Keratinocyte (primary cell): Measurements from ENCODE around the gene MDH1B. TPM values are rescaled to one million over a fixed set of nuclear protein-coding genes. Genes with fewer than 3 reads are reported as not detected.
A peak's percentile ranks its signal among the peaks of the same experiment; 100 is the strongest.

Experiments used
- DNase-seq: peaks from one replicate; pipeline ENCODE4 v3.0.0-alpha.2; 2011; ENCODE audit warnings: low read depth, missing footprints, low spot score
- FAIRE-seq: peaks from 2 replicates; lab custom pipeline; 2011; peaks lifted over from hg19 to GRCh38; lab: Jason Lieb, UNC
- H2AFZ ChIP-seq: 2 replicates; pipeline ENCODE4 v1.6.0; 2012; ENCODE audit warnings: low read length, control low read depth, inconsistent platforms; ENCODE audit not compliant: control insufficient read depth
- H3K27ac ChIP-seq: 2 replicates; pipeline ENCODE4 v1.5.1; 2011; ENCODE audit warnings: low read length; ENCODE audit not compliant: control insufficient read depth, insufficient read depth
- H3K27me3 ChIP-seq: 3 replicates; pipeline ENCODE4 v1.6.0; 2011; ENCODE audit warnings: low read length; ENCODE audit not compliant: control insufficient read depth, insufficient read depth; ENCODE audit errors: extremely low read depth
- H3K36me3 ChIP-seq, 2 experiments: 2 replicates in 1 of 2; 3 replicates in 1 of 2; pipeline ENCODE4 v1.5.1; 2011; ENCODE audit warnings: low read length in 2 of 2, mild to moderate bottlenecking in 1 of 2; ENCODE audit not compliant: control insufficient read depth in 2 of 2, insufficient read depth in 2 of 2; ENCODE audit errors: extremely low read depth in 1 of 2
- H3K4me1 ChIP-seq: 3 replicates; pipeline ENCODE4 v1.5.1; 2011; ENCODE audit warnings: low read length; ENCODE audit not compliant: control insufficient read depth, insufficient read depth; ENCODE audit errors: extremely low read depth
- H3K4me2 ChIP-seq: 3 replicates; pipeline ENCODE4 v1.6.0; 2011; ENCODE audit warnings: low read depth, low read length; ENCODE audit not compliant: control insufficient read depth, insufficient read depth; ENCODE audit errors: extremely low read depth
- H3K4me3 ChIP-seq, 3 experiments: fragments of 200-600 bp in 1 of 3; sonication (generic) in 1 of 3; 2 replicates in 2 of 3; 3 replicates in 1 of 3; pipeline ENCODE4 v1.5.1; 2011 to 2016; ENCODE audit warnings: low read length in 3 of 3, mild to moderate bottlenecking in 3 of 3, control low read depth in 2 of 3, inconsistent platforms in 1 of 3, low read depth in 1 of 3, mixed read lengths in 1 of 3, mixed run types in 1 of 3, moderate library complexity in 1 of 3; ENCODE audit not compliant: control insufficient read depth in 2 of 3, insufficient read depth in 2 of 3; ENCODE audit errors: extremely low read depth in 1 of 3
- H3K79me2 ChIP-seq: 2 replicates; pipeline ENCODE4 v1.6.0; 2012; ENCODE audit warnings: low read length; ENCODE audit not compliant: control insufficient read depth, insufficient read depth
- H3K9ac ChIP-seq: 3 replicates; pipeline ENCODE4 v1.6.0; 2011; ENCODE audit warnings: low read length; ENCODE audit not compliant: control insufficient read depth, insufficient read depth; ENCODE audit errors: extremely low read depth
- H3K9me1 ChIP-seq: 3 replicates; pipeline ENCODE4 v1.6.0; 2011; ENCODE audit warnings: low read length; ENCODE audit not compliant: control insufficient read depth, insufficient read depth; ENCODE audit errors: extremely low read depth
- H3K9me3 ChIP-seq: 2 replicates; pipeline ENCODE4 v1.5.1; 2012; ENCODE audit warnings: low read depth, low read length; ENCODE audit not compliant: control insufficient read depth
- H4K20me1 ChIP-seq: 3 replicates; pipeline ENCODE4 v1.6.0; 2011; ENCODE audit warnings: low read length; ENCODE audit not compliant: control insufficient read depth, insufficient read depth; ENCODE audit errors: extremely low read depth
- CTCF ChIP-seq, 3 experiments: IDR thresholded peaks in 1 of 3; conservative IDR thresholded peaks in 1 of 3; optimal IDR thresholded peaks in 1 of 3; 2 replicates in 2 of 3; 3 replicates in 1 of 3; pipeline versions ENCODE3 to v1.5.1; 2011; ENCODE audit warnings: low read length in 3 of 3, mild to moderate bottlenecking in 3 of 3, moderate library complexity in 2 of 3, control low read depth in 1 of 3, inconsistent platforms in 1 of 3; ENCODE audit not compliant: insufficient read depth in 2 of 3; ENCODE audit errors: extremely low read depth in 1 of 3
- EZH2 ChIP-seq: IDR thresholded peaks from one replicate; pipeline ENCODE4 v1.6.1; 2012; ENCODE audit warnings: inconsistent platforms, mild to moderate bottlenecking, low read length, moderate library complexity
- dilution Hi-C: fragments of 300-500 bp; cut with MboI; formaldehyde crosslinking; loops from one replicate; pipeline ENCODE4 v1.7.0; 2020; ENCODE audit warnings: low sequenced_read_pairs; ENCODE audit not compliant: extremely low pct_ligation_motif_present
- polyA plus RNA-seq, 5 experiments: library from polyadenylated mRNA; depleted of rRNA in 3 of 5; stranded (reverse) in 3 of 5; stranded (forward) in 1 of 5; unstranded in 1 of 5; fragments of >200 nt; gene quantifications; 1 replicate in 1 of 5; 2 replicates in 3 of 5; 3 replicates in 1 of 5; pipeline versions ENCODE4 v1.2.1 to v1.2.3, GENCODE V29; 2011 to 2012; ENCODE audit warnings: missing spikeins in 2 of 5, low read depth in 1 of 5, low replicate concordance in 1 of 5

The MDH1B gene
- polyA plus RNA-seq, 1 donor (not counting 4 experiments of a cell fraction or from before 2014, with no cell fraction given) = 1.0 TPM

- Histone ChIP-seq H3K36me3 (no peaks in the 10 kb centered on the region), H2AFZ (no peak overlapping the region), H3K9me1 (no peaks in the 10 kb centered on the region), H3K79me2 (no peaks in the 10 kb centered on the region), H3K4me2 (no peak overlapping the region), H3K9ac (no peak overlapping the region), H3K27ac (no peak overlapping the region), H3K4me1 (no peaks in the 10 kb centered on the region), H3K27me3 (peaks cover 4% of the 10 kb centered on the region), H3K9me3 (no peaks in the 10 kb centered on the region), H4K20me1 (no peaks in the 10 kb centered on the region), H3K4me3 (no peak overlapping the region)
- DNase-seq = no peak
- dilution Hi-C loops = no loop called here
- TF ChIP-seq CTCF (optimal IDR thresholded peaks at IDR 0.05 in 1 of 3, IDR thresholded peaks at IDR 0.05 in 1 of 3, conservative IDR thresholded peaks at IDR 0.05 in 1 of 3; ENCODE audit: extremely low read depth in 1 of 3, insufficient read depth in 2 of 3, low read length in 3 of 3) (no peak), EZH2 (no peak)
- FAIRE-seq = no peak
Measured at GRCh38 chr2:206696910-206697309, 68.2 kb downstream of the MDH1B start.

- Histone ChIP-seq H4K20me1 (no peaks in the 10 kb centered on the region), H3K4me1 (no peaks in the 10 kb centered on the region), H3K4me3 (no peak overlapping the region), H3K9me1 (no peaks in the 10 kb centered on the region), H3K27me3 (no peaks in the 10 kb centered on the region), H3K27ac (no peak overlapping the region), H3K9me3 (no peaks in the 10 kb centered on the region), H2AFZ (no peak overlapping the region), H3K36me3 (no peaks in the 10 kb centered on the region), H3K4me2 (no peak overlapping the region), H3K9ac (no peak overlapping the region), H3K79me2 (no peaks in the 10 kb centered on the region)
- dilution Hi-C loops = no loop called here
- TF ChIP-seq CTCF (optimal IDR thresholded peaks at IDR 0.05 in 1 of 3, IDR thresholded peaks at IDR 0.05 in 1 of 3, conservative IDR thresholded peaks at IDR 0.05 in 1 of 3; ENCODE audit: extremely low read depth in 1 of 3, insufficient read depth in 2 of 3, low read length in 3 of 3) (peak; percentile 42 to 58 (median 44)), EZH2 (no peak)
- FAIRE-seq (peak; percentile 93), DNase-seq (no peak)
Measured at GRCh38 chr2:206693399-206694137, 71.6 kb downstream of the MDH1B start.
